ENCODE measurements around the gene PLEKHG3. TPM values are rescaled to one million over a fixed set of nuclear protein-coding genes. Genes with fewer than 3 reads are reported as not detected.

Gene PLEKHG3
- polyA plus RNA-seq, 1 donor (not counting 4 experiments of a cell fraction or from before 2014, with no cell fraction given), result 71.0 TPM

DNA sequence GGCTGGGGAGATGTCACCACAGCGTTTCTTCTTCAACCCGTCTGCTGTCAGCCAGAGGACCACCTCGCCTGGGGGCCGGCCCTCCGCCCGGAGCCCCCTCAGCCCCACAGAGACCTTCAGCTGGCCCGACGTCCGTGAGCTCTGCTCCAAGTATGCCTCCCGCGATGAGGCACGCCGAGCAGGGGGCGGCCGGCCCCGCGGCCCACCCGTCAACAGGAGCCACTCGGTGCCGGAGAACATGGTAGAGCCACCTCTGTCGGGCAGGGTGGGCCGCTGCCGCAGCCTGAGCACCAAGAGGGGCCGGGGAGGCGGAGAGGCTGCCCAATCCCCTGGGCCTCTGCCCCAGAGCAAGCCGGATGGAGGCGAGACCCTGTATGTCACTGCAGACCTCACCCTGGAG is 38.8 kb downstream of the PLEKHG3 start:
- Histone ChIP-seq H4K20me1 (ENCODE audit: control insufficient read depth, extremely low read depth, insufficient read depth, low read length) (peaks cover 9% of the 10 kb centered on the region), H3K27ac (ENCODE audit: control insufficient read depth, insufficient read depth, low read length) (no peak overlapping the region), H3K4me1 (ENCODE audit: control insufficient read depth, extremely low read depth, insufficient read depth, low read length) (no peaks in the 10 kb centered on the region), H3K9me1 (ENCODE audit: control insufficient read depth, extremely low read depth, insufficient read depth, low read length) (no peaks in the 10 kb centered on the region), H3K9ac (ENCODE audit: control insufficient read depth, extremely low read depth, insufficient read depth, low read length) (no peak overlapping the region), H3K27me3 (ENCODE audit: control insufficient read depth, extremely low read depth, insufficient read depth, low read length) (no peaks in the 10 kb centered on the region), H2AFZ (ENCODE audit: control insufficient read depth, low read length) (no peak overlapping the region), H3K4me2 (ENCODE audit: control insufficient read depth, extremely low read depth, insufficient read depth, low read depth, low read length) (no peak overlapping the region), H3K4me3 (ENCODE audit: control insufficient read depth in 2 of 3, extremely low read depth in 1 of 3, insufficient read depth in 2 of 3, low read depth in 1 of 3, low read length in 3 of 3) (no peak overlapping the region), H3K9me3 (ENCODE audit: control insufficient read depth, low read depth, low read length) (no peaks in the 10 kb centered on the region), H3K79me2 (ENCODE audit: control insufficient read depth, insufficient read depth, low read length) (peaks cover 29% of the 10 kb centered on the region), H3K36me3 (ENCODE audit: control insufficient read depth in 2 of 2, extremely low read depth in 1 of 2, insufficient read depth in 2 of 2, low read length in 2 of 2) (peaks cover 62 to 95% of the 10 kb centered on the region in 2 experiments)
- dilution Hi-C loops (cut with MboI; ENCODE audit: extremely low pct_ligation_motif_present, low sequenced_read_pairs), result no loop called here
- TF ChIP-seq, protein P1, sequence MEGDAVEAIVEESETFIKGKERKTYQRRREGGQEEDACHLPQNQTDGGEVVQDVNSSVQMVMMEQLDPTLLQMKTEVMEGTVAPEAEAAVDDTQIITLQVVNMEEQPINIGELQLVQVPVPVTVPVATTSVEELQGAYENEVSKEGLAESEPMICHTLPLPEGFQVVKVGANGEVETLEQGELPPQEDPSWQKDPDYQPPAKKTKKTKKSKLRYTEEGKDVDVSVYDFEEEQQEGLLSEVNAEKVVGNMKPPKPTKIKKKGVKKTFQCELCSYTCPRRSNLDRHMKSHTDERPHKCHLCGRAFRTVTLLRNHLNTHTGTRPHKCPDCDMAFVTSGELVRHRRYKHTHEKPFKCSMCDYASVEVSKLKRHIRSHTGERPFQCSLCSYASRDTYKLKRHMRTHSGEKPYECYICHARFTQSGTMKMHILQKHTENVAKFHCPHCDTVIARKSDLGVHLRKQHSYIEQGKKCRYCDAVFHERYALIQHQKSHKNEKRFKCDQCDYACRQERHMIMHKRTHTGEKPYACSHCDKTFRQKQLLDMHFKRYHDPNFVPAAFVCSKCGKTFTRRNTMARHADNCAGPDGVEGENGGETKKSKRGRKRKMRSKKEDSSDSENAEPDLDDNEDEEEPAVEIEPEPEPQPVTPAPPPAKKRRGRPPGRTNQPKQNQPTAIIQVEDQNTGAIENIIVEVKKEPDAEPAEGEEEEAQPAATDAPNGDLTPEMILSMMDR (optimal IDR thresholded peaks at IDR 0.05 in 1 of 3, IDR thresholded peaks at IDR 0.05 in 1 of 3, conservative IDR thresholded peaks at IDR 0.05 in 1 of 3; ENCODE audit: extremely low read depth in 1 of 3, insufficient read depth in 2 of 3, low read length in 3 of 3), result no peak
- no peak for TF ChIP-seq EZH2 (IDR thresholded peaks at IDR 0.05; ENCODE audit: low read length)
- FAIRE-seq (no peak), DNase-seq (ENCODE audit: low read depth, low spot score) (no peak)

DNA sequence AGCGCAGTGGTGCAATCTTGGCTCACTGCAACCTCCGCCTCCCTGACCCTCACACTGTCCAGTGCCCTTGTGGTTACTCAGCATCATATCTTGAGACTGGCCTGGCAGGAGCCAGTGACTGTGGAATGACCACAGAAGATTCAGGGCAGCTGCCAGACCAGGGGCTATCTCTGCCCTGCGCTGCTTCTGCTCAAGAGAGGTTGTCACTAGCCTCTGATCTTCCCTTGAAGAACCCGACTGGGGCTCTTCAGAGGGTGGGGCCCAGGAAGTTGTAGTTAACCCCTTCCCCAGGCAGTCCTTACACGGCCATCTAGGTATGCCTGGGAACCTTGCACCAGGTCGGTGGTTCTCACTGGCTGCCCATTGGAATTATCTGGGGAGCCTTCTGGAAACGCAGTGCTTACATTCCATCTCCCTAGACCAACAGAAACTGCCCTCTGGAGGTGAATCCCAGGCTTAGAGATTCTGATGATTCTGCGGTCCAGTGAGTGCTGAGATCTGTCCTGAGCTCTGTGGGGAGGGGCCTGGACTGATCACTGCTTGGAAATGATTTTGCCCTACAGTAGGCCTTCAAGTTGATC is 41.4 kb downstream of the PLEKHG3 start:
- dilution Hi-C loops (cut with MboI; ENCODE audit: extremely low pct_ligation_motif_present, low sequenced_read_pairs), result no loop called here
- Histone ChIP-seq H3K4me3 (ENCODE audit: control insufficient read depth in 2 of 3, extremely low read depth in 1 of 3, insufficient read depth in 2 of 3, low read depth in 1 of 3, low read length in 3 of 3) (no peak overlapping the region), H3K79me2 (ENCODE audit: control insufficient read depth, insufficient read depth, low read length) (peaks cover 16% of the 10 kb centered on the region), H4K20me1 (ENCODE audit: control insufficient read depth, extremely low read depth, insufficient read depth, low read length) (peaks cover 9% of the 10 kb centered on the region), H3K9ac (ENCODE audit: control insufficient read depth, extremely low read depth, insufficient read depth, low read length) (no peak overlapping the region), H3K27ac (ENCODE audit: control insufficient read depth, insufficient read depth, low read length) (no peak overlapping the region), H3K36me3 (ENCODE audit: control insufficient read depth in 2 of 2, extremely low read depth in 1 of 2, insufficient read depth in 2 of 2, low read length in 2 of 2) (peaks cover 58 to 89% of the 10 kb centered on the region in 2 experiments), H3K4me2 (ENCODE audit: control insufficient read depth, extremely low read depth, insufficient read depth, low read depth, low read length) (no peak overlapping the region), H3K9me3 (ENCODE audit: control insufficient read depth, low read depth, low read length) (no peaks in the 10 kb centered on the region), H2AFZ (ENCODE audit: control insufficient read depth, low read length) (no peak overlapping the region), H3K27me3 (ENCODE audit: control insufficient read depth, extremely low read depth, insufficient read depth, low read length) (no peaks in the 10 kb centered on the region), H3K4me1 (ENCODE audit: control insufficient read depth, extremely low read depth, insufficient read depth, low read length) (no peaks in the 10 kb centered on the region), H3K9me1 (ENCODE audit: control insufficient read depth, extremely low read depth, insufficient read depth, low read length) (no peaks in the 10 kb centered on the region)
- DNase-seq (ENCODE audit: low read depth, low spot score) (no peak), FAIRE-seq (no peak)
- TF ChIP-seq, protein P1 (optimal IDR thresholded peaks at IDR 0.05 in 1 of 3, IDR thresholded peaks at IDR 0.05 in 1 of 3, conservative IDR thresholded peaks at IDR 0.05 in 1 of 3; ENCODE audit: extremely low read depth in 1 of 3, insufficient read depth in 2 of 3, low read length in 3 of 3), result no peak
- TF ChIP-seq EZH2 (IDR thresholded peaks at IDR 0.05; ENCODE audit: low read length), result no peak

Data from keratinocyte (primary cell).